GM23248 (cell line): ENCODE measurements around the gene SNRNP70.

Source experiments
- EZH2 ChIP-seq: fragments of 200-600 bp; sonication (generic); IDR thresholded peaks from 2 replicates; pipeline ENCODE4 v1.6.1; 2018; ENCODE audit warnings: antibody characterized with exemption, mild to moderate bottlenecking; ENCODE audit not compliant: insufficient read depth, poor library complexity, severe bottlenecking
- EZH2phosphoT487 ChIP-seq: fragments of 200-600 bp; sonication (generic); IDR thresholded peaks from 2 replicates; pipeline ENCODE4 v1.6.1; 2018; ENCODE audit warnings: antibody characterized with exemption, moderate library complexity, mild to moderate bottlenecking, low read depth; ENCODE audit not compliant: insufficient read depth

DNA sequence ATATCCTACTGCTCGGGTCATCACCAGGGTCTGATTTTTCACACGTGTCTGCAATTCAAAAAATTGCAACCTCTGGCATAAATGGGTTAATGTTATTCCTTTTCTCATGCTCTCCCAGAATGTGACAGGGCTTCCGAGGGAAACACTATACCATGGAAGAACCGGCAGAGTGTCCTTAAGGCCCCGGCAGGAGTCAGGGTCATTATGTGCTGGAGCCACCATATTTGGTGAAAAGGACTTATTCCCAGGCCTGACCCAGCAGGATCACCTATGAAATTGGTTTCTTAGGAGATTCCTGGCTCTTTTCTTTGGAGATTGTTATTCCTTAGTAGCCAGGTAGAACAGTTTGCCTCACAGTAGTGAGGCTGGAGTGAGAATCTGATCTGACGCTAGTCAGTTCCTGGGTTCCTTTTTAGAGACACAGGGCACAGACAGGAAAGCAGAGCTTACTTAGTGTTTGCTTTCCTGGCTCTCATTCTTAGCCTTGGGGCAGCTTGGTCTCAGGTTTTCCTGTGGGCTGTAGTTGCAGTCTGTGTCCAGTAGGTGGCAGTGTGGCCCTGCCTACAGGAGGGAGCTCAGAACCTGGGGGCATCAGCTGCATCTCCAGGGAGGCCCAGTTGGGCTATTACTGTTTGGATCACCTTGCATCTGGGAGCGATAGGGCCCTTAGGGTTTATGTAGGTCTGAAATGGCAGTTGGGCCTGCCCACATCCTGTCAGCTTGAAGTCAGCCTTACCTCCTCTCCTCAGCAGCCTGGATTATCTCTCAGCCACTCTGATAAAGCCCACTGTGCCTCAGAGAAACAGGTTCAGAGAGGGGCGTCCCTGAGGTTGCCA is 12.4 kb downstream of the SNRNP70 start:
- TF ChIP-seq EZH2: no peak
- TF ChIP-seq EZH2phosphoT487: no peak
